Nephron progenitor cell (in vitro differentiated cells): ENCODE data around the gene GATA3.

Source experiments
- DNase-seq: peaks from one replicate; pipeline ENCODE4 v3.0.0; 2021
- H3K27ac Mint-ChIP-seq: 2 replicates; pipeline ENCODE4 v1.8.0; 2021; ENCODE audit warnings: mild to moderate bottlenecking, moderate library complexity, mixed read lengths
- H3K27me3 Mint-ChIP-seq: 2 replicates; pipeline ENCODE4 v1.8.0; 2021; ENCODE audit warnings: mild to moderate bottlenecking, low read depth, mixed read lengths; ENCODE audit not compliant: poor library complexity
- H3K36me3 Mint-ChIP-seq: 2 replicates; pipeline ENCODE4 v1.8.0; 2021; ENCODE audit warnings: low read depth, mixed read lengths
- H3K4me1 Mint-ChIP-seq: 2 replicates; pipeline ENCODE4 v1.8.0; 2021; ENCODE audit warnings: mixed read lengths
- H3K4me3 Mint-ChIP-seq: 2 replicates; pipeline ENCODE4 v1.8.0; 2021; ENCODE audit warnings: mild to moderate bottlenecking, moderate library complexity, mixed read lengths
- H3K9me3 Mint-ChIP-seq: 2 replicates; pipeline ENCODE4 v1.8.0; 2021; ENCODE audit warnings: mild to moderate bottlenecking, moderate library complexity, mixed read lengths
- CTCF ChIP-seq: fragments of 200-600 bp; sonication (generic); IDR thresholded peaks from 2 replicates; pipeline ENCODE4 v1.5.0; 2021; ENCODE audit warnings: antibody characterized with exemption

Gene GATA3

GRCh38 chr10:8116926-8117493 is 62.5 kb downstream of the GATA3 start:
- Mint-ChIP-seq H3K36me3 (no peaks in the 10 kb centered on the region), H3K4me1 (peaks cover 15% of the 10 kb centered on the region), H3K27me3 (peaks cover 8% of the 10 kb centered on the region)

GRCh38 chr10:8121201-8121890 is 66.9 kb downstream of the GATA3 start:
- H3K4me3 Mint-ChIP-seq, result no peak overlapping the region
- no peak overlapping the region for H3K27ac Mint-ChIP-seq
- no peak for TF ChIP-seq CTCF
- peaks cover 11% of the 10 kb centered on the region for H3K27me3 Mint-ChIP-seq
- no peak for DNase-seq
- H3K4me1 Mint-ChIP-seq, result no peaks in the 10 kb centered on the region
- no peaks in the 10 kb centered on the region for H3K36me3 Mint-ChIP-seq
- H3K9me3 Mint-ChIP-seq, result no peaks in the 10 kb centered on the region

More at GRCh38 chr10:8116926-8117493, 62.5 kb downstream of the GATA3 start:
- no peak overlapping the region for H3K27ac Mint-ChIP-seq
- no peaks in the 10 kb centered on the region for H3K9me3 Mint-ChIP-seq
- no peak overlapping the region for H3K4me3 Mint-ChIP-seq
- no peak for DNase-seq
- TF ChIP-seq CTCF, result no peak

- Mint-ChIP-seq H3K27ac (no peak overlapping the region), H3K4me1 (no peaks in the 10 kb centered on the region), H3K9me3 (no peaks in the 10 kb centered on the region), H3K27me3 (peaks cover 13% of the 10 kb centered on the region), H3K36me3 (no peaks in the 10 kb centered on the region), H3K4me3 (no peak overlapping the region)
- TF ChIP-seq CTCF, result no peak
- DNase-seq, result no peak
These were observed 68.3 kb downstream of the GATA3 start for GRCh38 chr10:8122611-8123369.

GRCh38 chr10:8124436-8124835 is 69.9 kb downstream of the GATA3 start:
- H3K27me3 Mint-ChIP-seq, result peaks cover 13% of the 10 kb centered on the region
- no peak overlapping the region for H3K4me3 Mint-ChIP-seq
- DNase-seq, result no peak
- H3K36me3 Mint-ChIP-seq, result no peaks in the 10 kb centered on the region
- H3K9me3 Mint-ChIP-seq, result no peaks in the 10 kb centered on the region
- H3K4me1 Mint-ChIP-seq, result no peaks in the 10 kb centered on the region
- no peak for TF ChIP-seq CTCF
- H3K27ac Mint-ChIP-seq, result no peak overlapping the region
